ENCODE measurements around the gene MYO7A. TPM values are rescaled to one million over a fixed set of nuclear protein-coding genes. Genes with fewer than 3 reads are reported as not detected.

The MYO7A gene
- total RNA-seq, 1 donor from 2014 or later: 0.97 TPM

- DNase-seq (ENCODE audit: low spot score): no peak
- no peaks in the 10 kb centered on the region for H3K79me2 ChIP-seq (ENCODE audit: low read depth)
- Mint-ChIP-seq H3K36me3 (no peaks in the 10 kb centered on the region), H3K27me3 (ENCODE audit: insufficient read depth, low read depth) (peaks cover 3% of the 10 kb centered on the region), H3K4me3 (no peak overlapping the region), H3K27ac (peak overlapping the region; percentile 60), H3K9me3 (no peaks in the 10 kb centered on the region), H3K4me1 (peaks cover 5% of the 10 kb centered on the region)
- H3K4me2 ChIP-seq: no peak overlapping the region
- H3K9me3 ChIP-seq (ENCODE audit: low read depth): no peaks in the 10 kb centered on the region
- H3K27ac ChIP-seq: no peak overlapping the region
- no peaks in the 10 kb centered on the region for H3K27me3 ChIP-seq
- H4K20me1 ChIP-seq (ENCODE audit: low read depth): no peaks in the 10 kb centered on the region
- no peak overlapping the region for H3K4me3 ChIP-seq
- no peaks in the 10 kb centered on the region for H3F3A ChIP-seq (ENCODE audit: low read depth)
- no peaks in the 10 kb centered on the region for H3K4me1 ChIP-seq
- no peaks in the 10 kb centered on the region for H3K36me3 ChIP-seq
- H2AFZ ChIP-seq (replicated peaks): no peak overlapping the region
- no peak for TF ChIP-seq EZH2 (IDR thresholded peaks at IDR 0.05)
- TF ChIP-seq EZH2phosphoT487 (IDR thresholded peaks at IDR 0.05): no peak
- TF ChIP-seq CTCF (IDR thresholded peaks at IDR 0.05): no peak
- no peak overlapping the region for H3K9ac ChIP-seq
These were observed 20.1 kb upstream of the MYO7A start for GRCh38 chr11:77107950-77108349.

DNA sequence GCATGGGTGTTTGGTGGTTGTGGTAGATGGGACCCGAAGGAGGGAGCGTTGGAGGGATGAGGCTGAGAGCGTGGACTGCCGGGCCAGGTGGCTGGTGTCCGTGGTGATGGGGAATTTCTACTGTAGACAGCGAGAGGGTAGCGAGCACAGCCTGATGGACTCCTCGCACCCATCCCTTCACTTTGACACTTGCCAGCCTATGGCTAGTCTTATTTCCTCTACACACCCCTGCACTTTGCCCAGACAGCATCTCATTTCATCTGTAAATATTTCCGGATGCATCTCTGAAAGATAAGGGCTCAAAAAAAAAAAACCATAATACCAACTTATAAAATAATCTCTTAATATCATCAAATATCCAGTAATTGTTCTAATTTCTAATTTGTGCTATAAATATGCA is 19.6 kb upstream of the MYO7A start:
- Histone ChIP-seq H3K9ac (no peak overlapping the region), H3F3A (ENCODE audit: low read depth) (no peaks in the 10 kb centered on the region), H3K9me3 (ENCODE audit: low read depth) (no peaks in the 10 kb centered on the region), H3K27me3 (no peaks in the 10 kb centered on the region), H3K4me3 (no peak overlapping the region), H3K4me2 (no peak overlapping the region), H3K27ac (no peak overlapping the region), H3K36me3 (no peaks in the 10 kb centered on the region), H4K20me1 (ENCODE audit: low read depth) (no peaks in the 10 kb centered on the region), H3K4me1 (peaks cover 4% of the 10 kb centered on the region), H2AFZ (replicated peaks) (no peak overlapping the region), H3K79me2 (ENCODE audit: low read depth) (no peaks in the 10 kb centered on the region)
- peaks cover 8% of the 10 kb centered on the region for H3K4me1 Mint-ChIP-seq
- H3K9me3 Mint-ChIP-seq: no peaks in the 10 kb centered on the region
- DNase-seq (ENCODE audit: low spot score): no peak
- no peaks in the 10 kb centered on the region for H3K36me3 Mint-ChIP-seq
- peak overlapping the region; percentile 7 for H3K27ac Mint-ChIP-seq
- H3K27me3 Mint-ChIP-seq (ENCODE audit: insufficient read depth, low read depth): peaks cover 3% of the 10 kb centered on the region
- no peak overlapping the region for H3K4me3 Mint-ChIP-seq
- TF ChIP-seq EZH2 (IDR thresholded peaks at IDR 0.05): no peak
- TF ChIP-seq EZH2phosphoT487 (IDR thresholded peaks at IDR 0.05): no peak
- TF ChIP-seq CTCF (IDR thresholded peaks at IDR 0.05): no peak

DNA sequence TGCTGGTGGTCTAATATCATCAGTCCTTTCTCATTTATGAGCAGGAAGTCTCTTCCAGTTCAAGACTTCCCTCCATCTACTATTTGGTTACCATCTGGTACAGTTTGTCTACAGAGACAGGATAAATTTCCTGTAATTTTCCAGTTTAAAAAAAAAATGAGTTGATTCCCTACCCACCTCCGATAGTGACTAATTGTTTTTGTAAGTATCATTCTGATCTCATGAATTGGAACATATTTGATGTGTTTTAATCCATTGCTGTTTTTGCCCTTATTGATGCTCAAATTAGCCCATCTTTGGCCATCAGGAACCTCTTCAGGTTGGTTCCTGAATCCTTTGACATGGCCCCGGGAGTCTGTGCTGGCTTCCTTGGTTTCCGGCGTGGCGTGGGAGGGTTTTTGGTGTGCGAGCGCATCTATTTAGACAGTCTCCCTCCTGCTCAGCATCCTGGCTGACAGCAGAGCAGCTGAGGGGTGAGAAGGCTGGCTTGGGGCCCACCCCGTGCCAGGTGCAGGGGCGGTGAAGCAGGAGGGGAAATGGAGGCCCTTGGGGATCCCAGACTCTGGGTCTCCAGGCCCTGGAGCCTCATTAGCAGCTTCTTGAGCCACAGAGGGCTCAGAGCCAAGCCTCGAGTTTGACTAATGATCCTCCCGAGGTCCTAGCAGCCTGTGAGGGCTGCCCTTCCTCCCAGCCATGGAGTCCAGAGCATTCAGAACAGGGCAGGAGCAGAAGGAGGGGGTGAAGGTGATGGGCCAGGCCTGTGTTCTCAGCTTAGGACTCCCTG is 18.6 kb upstream of the MYO7A start:
- Histone ChIP-seq H2AFZ (replicated peaks) (no peak overlapping the region), H3K27me3 (no peaks in the 10 kb centered on the region), H3K79me2 (ENCODE audit: low read depth) (no peaks in the 10 kb centered on the region), H3K27ac (no peak overlapping the region), H3F3A (ENCODE audit: low read depth) (no peaks in the 10 kb centered on the region), H3K9ac (no peak overlapping the region), H3K4me3 (no peak overlapping the region), H3K4me2 (no peak overlapping the region), H3K9me3 (ENCODE audit: low read depth) (no peaks in the 10 kb centered on the region), H3K36me3 (no peaks in the 10 kb centered on the region), H3K4me1 (peaks cover 4% of the 10 kb centered on the region), H4K20me1 (ENCODE audit: low read depth) (no peaks in the 10 kb centered on the region)
- TF ChIP-seq EZH2phosphoT487 (IDR thresholded peaks at IDR 0.05) (no peak), CTCF (IDR thresholded peaks at IDR 0.05) (no peak), EZH2 (IDR thresholded peaks at IDR 0.05) (no peak)
- H3K4me3 Mint-ChIP-seq: no peak overlapping the region
- H3K27me3 Mint-ChIP-seq (ENCODE audit: insufficient read depth, low read depth): peaks cover 7% of the 10 kb centered on the region
- DNase-seq (ENCODE audit: low spot score): no peak
- peak overlapping the region; percentile 47 for H3K27ac Mint-ChIP-seq
- H3K4me1 Mint-ChIP-seq: peaks cover 8% of the 10 kb centered on the region
- H3K9me3 Mint-ChIP-seq: no peaks in the 10 kb centered on the region
- no peaks in the 10 kb centered on the region for H3K36me3 Mint-ChIP-seq
